ENCODE measurements around the gene ENPP1. TPM values are rescaled to one million over a fixed set of nuclear protein-coding genes. Genes with fewer than 3 reads are reported as not detected.
A peak's percentile ranks its signal among the peaks of the same experiment; 100 is the strongest.

The ENPP1 gene
- total RNA-seq, 1 donor, result 6.0 TPM

GRCh38 chr6:131822119-131822518 lies 14.3 kb downstream of the ENPP1 start:
- no peak for DNase-seq (ENCODE audit: low read depth)
- no peak overlapping the region for H3K4me3 ChIP-seq (ENCODE audit: low read depth, low read length)
- no peak for TF ChIP-seq CTCF (IDR thresholded peaks at IDR 0.05; ENCODE audit: insufficient read depth, low read depth, low read length)

GRCh38 chr6:131823276-131823902 lies 15.6 kb downstream of the ENPP1 start:
- peak; percentile 28 for DNase-seq (ENCODE audit: low read depth)
- TF ChIP-seq CTCF (IDR thresholded peaks at IDR 0.05; ENCODE audit: insufficient read depth, low read depth, low read length), result no peak
- H3K4me3 ChIP-seq (ENCODE audit: low read depth, low read length), result no peak overlapping the region

GRCh38 chr6:131825946-131826345 lies 18.1 kb downstream of the ENPP1 start:
- TF ChIP-seq CTCF (IDR thresholded peaks at IDR 0.05; ENCODE audit: insufficient read depth, low read depth, low read length), result no peak
- peak; percentile 42 for DNase-seq (ENCODE audit: low read depth)
- no peak overlapping the region for H3K4me3 ChIP-seq (ENCODE audit: low read depth, low read length)

- DNase-seq (ENCODE audit: low read depth), result peak; percentile 93
- no peak overlapping the region for H3K4me3 ChIP-seq (ENCODE audit: low read depth, low read length)
- TF ChIP-seq CTCF (IDR thresholded peaks at IDR 0.05; ENCODE audit: insufficient read depth, low read depth, low read length), result no peak
Observed at GRCh38 chr6:131828080-131828479, 20.3 kb downstream of the ENPP1 start.

- peak; percentile 59 for DNase-seq (ENCODE audit: low read depth)
- no peak for TF ChIP-seq CTCF (IDR thresholded peaks at IDR 0.05; ENCODE audit: insufficient read depth, low read depth, low read length)
- no peak overlapping the region for H3K4me3 ChIP-seq (ENCODE audit: low read depth, low read length)
Observed at GRCh38 chr6:131828951-131829350, 21.1 kb downstream of the ENPP1 start.

- TF ChIP-seq CTCF (IDR thresholded peaks at IDR 0.05; ENCODE audit: insufficient read depth, low read depth, low read length), result no peak
- peak; percentile 80 for DNase-seq (ENCODE audit: low read depth)
- no peak overlapping the region for H3K4me3 ChIP-seq (ENCODE audit: low read depth, low read length)
Observed at GRCh38 chr6:131831392-131831791, 23.6 kb downstream of the ENPP1 start.

- DNase-seq (ENCODE audit: low read depth), result peak; percentile 76
Observed at GRCh38 chr6:131831886-131832285, 24.1 kb downstream of the ENPP1 start.

More at GRCh38 chr6:131831886-131832285, 24.1 kb downstream of the ENPP1 start:
- H3K4me3 ChIP-seq (ENCODE audit: low read depth, low read length), result no peak overlapping the region
- TF ChIP-seq CTCF (IDR thresholded peaks at IDR 0.05; ENCODE audit: insufficient read depth, low read depth, low read length), result no peak
